ENCODE results near the gene MMP20.

- TF ChIP-seq YY1 (IDR thresholded peaks at IDR 0.05; ENCODE audit: extremely low read depth, insufficient replicate concordance, low read depth, low read length): no peak
- no peak for TF ChIP-seq POLR2A (IDR thresholded peaks at IDR 0.05; ENCODE audit: borderline replicate concordance, extremely low read depth, insufficient read depth, insufficient read length)
- TF ChIP-seq CTCF (IDR thresholded peaks at IDR 0.05 in 2 of 3, conservative IDR thresholded peaks at IDR 0.05 in 1 of 3; ENCODE audit: borderline replicate concordance in 1 of 3, insufficient read depth in 1 of 3, low read depth in 2 of 3, low read length in 2 of 3): no peak
- no peak for TF ChIP-seq SP1 (IDR thresholded peaks at IDR 0.05; ENCODE audit: low read depth)
These were observed 44.1 kb downstream of the MMP20 start for GRCh38 chr11:102581066-102581465.
